Amniotic stem cell (primary cell): ENCODE results near the gene BNC1.

Experiments used
- DNase-seq: peaks from one replicate; lab custom pipeline; 2025; lab: John Stamatoyannopoulos, UW

BNC1 gene

GRCh38 chr15:83284559-83285283 lies at the start of gene BNC1:
TSS of gene BNC1 (minus strand) at chr15:83284664. CDS start at chr15:83284628, 36 bp downstream.
- DNase-seq: no peak

- DNase-seq: no peak
Observed at GRCh38 chr15:83327041-83327440, 42.6 kb upstream of the BNC1 start.

- no peak for DNase-seq
Observed at GRCh38 chr15:83324799-83325198, 40.3 kb upstream of the BNC1 start.

- peak; percentile 54 for DNase-seq
Observed at GRCh38 chr15:83323296-83323711, 38.8 kb upstream of the BNC1 start.

- DNase-seq: no peak
Observed at GRCh38 chr15:83322691-83323090, 38.2 kb upstream of the BNC1 start.

GRCh38 chr15:83322061-83322460 lies 37.6 kb upstream of the BNC1 start:
- DNase-seq: peak; percentile 7

- DNase-seq: no peak
Observed at GRCh38 chr15:83320844-83321243, 36.4 kb upstream of the BNC1 start.

GRCh38 chr15:83320404-83320803 lies 35.9 kb upstream of the BNC1 start:
- no peak for DNase-seq

- DNase-seq: no peak
Observed at GRCh38 chr15:83319771-83320170, 35.3 kb upstream of the BNC1 start.

- DNase-seq: no peak
Observed at GRCh38 chr15:83318861-83319415, 34.5 kb upstream of the BNC1 start.

- DNase-seq: no peak
Observed at GRCh38 chr15:83318036-83318435, 33.6 kb upstream of the BNC1 start.

- DNase-seq: no peak
Observed at GRCh38 chr15:83312071-83312470, 27.6 kb upstream of the BNC1 start.

- no peak for DNase-seq
Observed at GRCh38 chr15:83310521-83311456, 26.3 kb upstream of the BNC1 start.

GRCh38 chr15:83308671-83309070 lies 24.2 kb upstream of the BNC1 start:
- no peak for DNase-seq

GRCh38 chr15:83306561-83306960 lies 22.1 kb upstream of the BNC1 start:
- DNase-seq: no peak

GRCh38 chr15:83305704-83306291 lies 21.3 kb upstream of the BNC1 start:
- no peak for DNase-seq

GRCh38 chr15:83304861-83305703 lies 20.6 kb upstream of the BNC1 start:
- DNase-seq: no peak

GRCh38 chr15:83303535-83303934 lies 19.1 kb upstream of the BNC1 start:
- DNase-seq: no peak

- no peak for DNase-seq
Observed at GRCh38 chr15:83300826-83301225, 16.4 kb upstream of the BNC1 start.

- DNase-seq: no peak
Observed at GRCh38 chr15:83299462-83299861, 15.0 kb upstream of the BNC1 start.

- no peak for DNase-seq
Observed at GRCh38 chr15:83295417-83295816, 11.0 kb upstream of the BNC1 start.
